ENCODE results near the gene MALL. TPM values are rescaled to one million over a fixed set of nuclear protein-coding genes. Genes with fewer than 3 reads are reported as not detected.
"Not testable (repeated sequence)": the region's sequence is repeated elsewhere in the genome, so short reads cannot be mapped to it uniquely, and the experiment has no call there.

MALL gene
- total RNA-seq, 2 experiments from 2014 or later = not detected

DNA sequence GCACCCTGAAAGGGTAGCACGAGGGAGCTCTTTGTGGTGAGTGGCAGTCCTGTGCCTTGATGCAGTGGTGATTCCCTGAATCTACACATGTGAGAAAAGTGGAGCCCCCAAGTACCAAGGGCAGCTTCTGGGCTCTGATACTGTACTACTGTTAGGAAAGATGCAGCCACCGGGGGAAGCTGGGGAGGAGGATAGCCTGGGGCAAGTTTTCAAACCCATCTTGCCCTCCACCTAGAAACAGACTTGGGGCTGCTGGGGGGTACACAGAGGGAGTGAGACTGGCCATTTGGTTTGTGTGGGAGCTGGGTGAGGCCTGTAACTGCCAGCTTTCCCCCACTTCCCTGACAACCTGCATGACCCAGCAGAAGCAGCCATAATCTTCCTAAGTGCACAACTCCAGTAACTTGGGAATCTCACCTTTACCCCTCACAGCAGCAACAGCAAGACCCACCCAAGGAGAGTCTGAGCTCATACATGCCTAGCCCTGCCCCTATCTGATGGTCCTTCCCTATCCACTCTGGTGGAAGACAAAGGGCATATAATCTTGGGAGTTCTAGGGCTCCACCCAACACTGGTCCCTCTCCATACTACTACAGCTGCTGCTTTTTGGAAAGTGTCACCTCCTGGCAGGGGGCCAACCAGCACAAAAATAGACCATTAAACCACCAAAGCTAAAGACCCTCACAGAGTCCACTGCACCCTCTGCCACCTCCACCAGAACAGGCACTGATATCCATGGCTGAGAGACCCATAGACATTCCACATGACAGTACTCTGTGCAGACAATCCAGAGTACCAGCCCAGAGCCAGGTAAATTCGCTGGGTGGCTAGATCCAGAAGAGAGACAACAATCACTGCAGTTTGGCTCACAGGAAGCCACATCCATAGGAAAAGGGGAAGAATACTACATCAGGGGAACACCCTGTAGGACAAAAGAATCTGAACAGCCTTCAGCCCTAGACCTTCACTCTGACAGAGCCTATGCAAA lies 8.2 kb downstream of the MALL start:
- Mint-ChIP-seq H3K4me1 (peaks cover 3% of the 10 kb centered on the region), H3K27ac (no peak overlapping the region), H3K27me3 (peaks cover 52% of the 10 kb centered on the region), H3K9me3 (no peaks in the 10 kb centered on the region), H3K4me3 (no peak overlapping the region), H3K36me3 (ENCODE audit: low read depth) (no peaks in the 10 kb centered on the region)
- no peak for DNase-seq
- POLR2A ChIA-PET = no interaction called here
- CTCF ChIA-PET = no interaction called here

DNA sequence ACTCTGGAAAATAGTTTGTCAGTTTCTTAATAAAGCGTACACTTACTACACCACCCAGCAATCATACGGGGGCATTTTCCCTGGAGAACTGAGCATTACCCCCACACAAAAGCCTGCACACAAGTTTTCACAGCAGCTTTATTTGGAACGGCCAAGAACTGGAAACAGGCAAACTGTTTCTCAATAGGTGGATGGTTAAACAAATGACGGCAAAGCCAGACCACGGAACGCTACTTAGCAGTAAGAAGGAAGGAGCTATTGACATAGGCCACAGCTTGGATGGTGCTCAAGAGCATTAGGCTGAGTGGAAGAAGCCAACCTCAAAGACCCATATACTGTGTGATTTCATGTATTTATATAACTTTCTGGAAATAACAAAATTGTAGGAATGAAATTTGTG lies 9.0 kb downstream of the MALL start:
- POLR2A ChIA-PET = no interaction called here
- Mint-ChIP-seq H3K4me1 (peaks cover 6% of the 10 kb centered on the region), H3K27ac (no peak overlapping the region), H3K27me3 (peaks cover 44% of the 10 kb centered on the region), H3K36me3 (ENCODE audit: low read depth) (no peaks in the 10 kb centered on the region), H3K4me3 (no peak overlapping the region), H3K9me3 (no peaks in the 10 kb centered on the region)
- no peak for DNase-seq
- CTCF ChIA-PET = no interaction called here

DNA sequence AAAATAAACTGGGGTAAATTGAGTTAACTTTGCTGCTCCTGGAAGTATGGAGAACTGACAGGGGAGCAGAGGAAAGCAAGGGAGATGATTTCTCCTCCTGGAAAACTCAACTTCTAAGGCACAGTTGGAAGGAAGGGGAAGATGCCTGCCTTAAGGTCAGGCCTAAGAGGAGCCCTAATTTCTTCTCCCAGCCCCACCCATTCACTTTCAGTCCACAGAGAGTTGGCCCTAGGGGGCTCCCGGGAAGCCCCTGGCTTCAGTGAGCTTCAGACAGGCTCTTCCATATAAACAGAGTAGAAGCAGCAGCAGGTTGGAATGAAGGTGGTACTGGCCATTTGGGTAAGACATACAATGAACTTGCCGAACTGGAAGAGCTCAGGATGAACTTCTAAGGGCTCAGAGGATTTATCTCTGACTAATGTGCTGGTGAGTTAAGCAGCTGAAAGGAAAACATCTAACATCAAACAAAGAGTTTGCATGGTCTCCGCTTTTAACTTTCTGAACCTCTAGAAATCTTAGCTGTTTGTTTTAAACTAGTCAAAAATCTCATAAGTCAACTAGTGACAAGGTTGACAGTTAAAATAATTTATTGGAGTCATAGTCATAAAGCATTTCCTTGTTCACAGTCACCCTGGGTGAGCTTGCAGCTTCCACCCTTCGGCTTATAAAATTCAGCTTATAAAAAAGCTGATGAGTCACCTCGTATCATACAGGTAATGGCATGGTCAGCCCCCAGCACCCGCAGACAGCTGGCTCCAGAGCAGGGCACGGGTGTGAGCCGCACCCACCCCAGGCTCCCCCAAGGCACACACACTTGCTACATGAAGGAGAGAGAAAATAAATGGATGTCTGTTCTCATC lies 9.8 kb downstream of the MALL start:
- Mint-ChIP-seq H3K27me3 (peaks cover 39% of the 10 kb centered on the region), H3K36me3 (ENCODE audit: low read depth) (no peaks in the 10 kb centered on the region), H3K9me3 (no peaks in the 10 kb centered on the region), H3K4me3 (no peak overlapping the region), H3K27ac (no peak overlapping the region), H3K4me1 (peaks cover 13% of the 10 kb centered on the region)
- POLR2A ChIA-PET = no interaction called here
- DNase-seq = no peak
- CTCF ChIA-PET = interaction anchor here (0.6 kb wide), 1 partner anchor 532 kb away, joined by 3 read pairs; no protein-coding TSS in a partner anchor

DNA sequence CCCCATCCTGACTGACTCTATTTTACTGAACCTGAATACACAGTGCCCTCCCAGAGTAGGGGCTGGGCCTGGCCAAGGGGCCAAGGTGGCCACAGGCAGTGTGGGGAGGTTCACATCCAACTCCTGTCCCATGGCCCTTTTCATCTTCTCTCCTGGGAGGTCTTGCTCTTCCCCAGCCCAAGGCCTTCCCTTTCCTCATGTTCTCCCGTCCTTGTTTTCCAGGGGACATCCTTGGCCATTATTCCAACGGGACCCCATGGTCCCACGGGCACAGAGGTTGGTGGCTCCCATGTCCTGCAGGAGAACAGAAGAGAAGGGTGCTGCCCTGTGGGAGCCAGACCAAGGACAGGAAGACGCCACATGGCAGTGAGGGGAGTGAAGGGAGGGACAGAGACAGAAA lies 10.4 kb downstream of the MALL start:
- DNase-seq = no peak
- H3K4me3 Mint-ChIP-seq = no peak overlapping the region
- peaks cover 13% of the 10 kb centered on the region for H3K4me1 Mint-ChIP-seq
- CTCF ChIA-PET = interaction anchor here (0.6 kb wide), 1 partner anchor 531 kb away, joined by 3 read pairs; no protein-coding TSS in a partner anchor
- no peaks in the 10 kb centered on the region for H3K36me3 Mint-ChIP-seq (ENCODE audit: low read depth)
- no peak overlapping the region for H3K27ac Mint-ChIP-seq
- no peaks in the 10 kb centered on the region for H3K9me3 Mint-ChIP-seq
- POLR2A ChIA-PET = no interaction called here
- peaks cover 34% of the 10 kb centered on the region for H3K27me3 Mint-ChIP-seq

DNA sequence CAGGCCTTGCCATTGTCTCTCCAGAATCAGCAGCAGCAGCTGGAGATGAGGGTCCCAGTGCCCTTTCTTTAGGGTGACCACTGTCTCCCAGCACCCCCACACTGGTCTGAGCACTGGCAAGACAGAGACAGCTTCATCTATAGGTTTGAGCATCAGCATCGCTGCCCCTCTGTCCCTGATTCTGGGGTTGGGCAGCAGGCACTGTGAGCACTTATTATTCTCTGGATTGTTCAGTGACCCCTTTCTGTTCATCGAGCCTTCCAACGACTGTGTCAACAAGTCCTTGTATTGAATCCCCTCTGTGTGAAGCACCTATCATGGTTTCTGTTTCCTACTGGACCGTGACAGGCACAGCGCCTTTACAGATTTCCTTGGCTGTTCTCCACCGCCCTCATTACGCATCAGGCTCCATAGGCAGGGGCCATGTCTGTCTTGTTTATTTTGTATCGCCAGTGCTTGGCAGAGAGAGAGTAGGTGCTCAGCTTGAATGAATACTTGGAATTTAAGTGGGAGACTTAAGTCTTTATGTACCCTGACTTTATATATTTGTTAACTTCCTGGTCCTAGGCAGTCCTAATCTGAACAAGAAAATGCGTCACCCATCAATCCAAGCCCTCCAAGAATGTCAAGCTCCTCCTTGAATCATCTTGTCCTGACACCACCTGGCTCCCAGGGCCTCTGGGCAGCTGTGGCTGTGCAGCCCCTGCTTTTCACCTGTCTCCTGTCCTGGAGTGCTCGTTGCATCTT lies 11.4 kb downstream of the MALL start:
- CTCF ChIA-PET = no interaction called here
- DNase-seq = no peak
- Mint-ChIP-seq H3K27ac (no peak overlapping the region), H3K4me1 (peaks cover 10% of the 10 kb centered on the region), H3K27me3 (peaks cover 27% of the 10 kb centered on the region), H3K36me3 (ENCODE audit: low read depth) (no peaks in the 10 kb centered on the region), H3K9me3 (no peaks in the 10 kb centered on the region), H3K4me3 (no peak overlapping the region)
- POLR2A ChIA-PET = no interaction called here

DNA sequence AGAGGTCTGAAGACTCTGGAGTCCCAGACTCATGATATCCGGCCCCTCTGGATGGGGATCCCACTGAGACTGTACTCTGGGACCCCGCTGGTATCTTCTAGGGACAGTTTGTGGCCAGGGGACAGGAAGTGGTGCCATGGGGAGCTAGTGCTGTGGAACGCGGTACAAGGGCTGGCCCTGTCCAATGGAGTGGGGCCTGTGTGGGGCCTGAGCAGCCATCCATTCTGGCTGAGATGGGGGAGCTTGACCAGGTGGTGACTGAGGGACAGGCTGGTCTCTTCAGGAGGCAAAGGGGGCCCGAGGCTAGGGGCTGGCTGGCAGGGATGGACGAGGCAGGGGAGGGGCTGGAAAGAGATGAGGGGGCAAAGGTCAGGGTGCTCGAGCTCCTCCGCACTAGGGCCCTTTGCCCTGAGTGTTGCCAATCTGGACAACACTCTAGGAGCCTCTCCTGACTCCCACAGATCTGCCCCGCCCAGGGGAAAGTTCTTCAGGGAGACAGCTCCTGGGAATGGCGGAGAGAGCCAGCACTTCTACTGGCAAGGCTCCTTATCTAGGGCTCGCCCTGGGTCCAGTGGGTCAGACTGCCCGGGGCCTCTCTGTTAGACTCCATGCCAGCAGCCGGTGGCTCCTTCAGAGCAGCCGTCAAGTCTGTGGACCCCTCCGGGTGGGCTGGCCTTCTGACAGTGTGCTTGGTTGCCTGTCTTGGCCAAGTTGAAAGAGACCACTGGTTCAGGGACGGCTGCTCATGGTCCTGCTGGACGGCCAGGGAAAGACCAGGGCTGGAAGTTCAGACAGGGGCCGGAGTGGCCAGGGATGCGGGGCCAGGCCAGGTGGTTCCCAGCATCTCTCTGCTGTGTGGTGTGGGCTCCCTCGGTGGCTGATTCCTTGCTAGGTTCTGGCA lies 12.3 kb downstream of the MALL start:
- Mint-ChIP-seq H3K9me3 (no peaks in the 10 kb centered on the region), H3K4me1 (peaks cover 10% of the 10 kb centered on the region), H3K27ac (no peak overlapping the region), H3K27me3 (peaks cover 20% of the 10 kb centered on the region), H3K36me3 (ENCODE audit: low read depth) (no peaks in the 10 kb centered on the region), H3K4me3 (no peak overlapping the region)
- no peak for DNase-seq
- CTCF ChIA-PET = no interaction called here
- POLR2A ChIA-PET = no interaction called here

DNA sequence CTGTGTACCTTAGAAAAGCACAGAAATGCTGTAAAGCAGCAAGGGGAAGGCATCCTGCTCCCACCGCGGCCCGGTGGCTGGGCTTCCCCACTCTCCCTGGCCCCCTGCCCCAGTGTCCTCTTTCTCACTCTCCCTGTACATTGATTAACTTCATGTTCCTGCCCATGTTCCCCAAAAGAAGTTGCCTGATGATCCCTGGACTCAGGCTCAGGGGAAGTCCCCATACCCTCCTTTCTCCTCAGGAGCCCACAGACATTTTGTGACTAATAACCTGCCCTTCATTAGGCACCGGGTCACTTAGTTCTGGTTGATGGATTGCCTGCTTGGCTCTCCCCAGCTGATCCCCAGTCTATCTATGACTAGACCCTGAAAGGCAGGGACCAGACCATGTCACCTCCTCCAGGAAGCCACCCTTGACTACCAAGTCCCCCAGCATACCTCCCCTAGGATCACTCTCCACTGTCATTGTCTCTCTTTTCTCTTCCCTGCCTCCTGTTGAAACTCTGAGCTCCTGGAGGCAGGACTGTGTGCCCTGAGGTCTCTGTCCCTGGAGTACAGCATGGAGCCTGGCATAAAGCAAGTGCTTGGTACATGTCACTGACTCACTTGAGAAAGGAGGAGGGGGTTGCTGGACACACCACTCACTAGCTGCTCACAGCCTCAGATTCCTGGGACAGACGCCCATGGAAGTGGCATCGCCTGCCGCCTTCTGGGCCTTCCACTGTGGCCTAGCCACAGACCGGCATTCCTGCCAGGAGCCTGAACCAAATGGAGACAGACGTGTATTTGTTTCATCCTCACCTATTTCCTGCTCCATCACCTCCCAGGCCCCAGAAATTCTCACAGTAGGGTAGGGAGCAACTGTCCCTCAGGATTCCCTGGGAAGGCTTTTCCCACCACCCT lies 13.5 kb downstream of the MALL start:
- CTCF ChIA-PET = no interaction called here
- H3K4me3 Mint-ChIP-seq = no peak overlapping the region
- no peaks in the 10 kb centered on the region for H3K9me3 Mint-ChIP-seq
- DNase-seq = no peak
- H3K36me3 Mint-ChIP-seq (ENCODE audit: low read depth) = no peaks in the 10 kb centered on the region
- peaks cover 10% of the 10 kb centered on the region for H3K4me1 Mint-ChIP-seq
- H3K27ac Mint-ChIP-seq = no peak overlapping the region
- H3K27me3 Mint-ChIP-seq = peaks cover 9% of the 10 kb centered on the region
- POLR2A ChIA-PET = no interaction called here

DNA sequence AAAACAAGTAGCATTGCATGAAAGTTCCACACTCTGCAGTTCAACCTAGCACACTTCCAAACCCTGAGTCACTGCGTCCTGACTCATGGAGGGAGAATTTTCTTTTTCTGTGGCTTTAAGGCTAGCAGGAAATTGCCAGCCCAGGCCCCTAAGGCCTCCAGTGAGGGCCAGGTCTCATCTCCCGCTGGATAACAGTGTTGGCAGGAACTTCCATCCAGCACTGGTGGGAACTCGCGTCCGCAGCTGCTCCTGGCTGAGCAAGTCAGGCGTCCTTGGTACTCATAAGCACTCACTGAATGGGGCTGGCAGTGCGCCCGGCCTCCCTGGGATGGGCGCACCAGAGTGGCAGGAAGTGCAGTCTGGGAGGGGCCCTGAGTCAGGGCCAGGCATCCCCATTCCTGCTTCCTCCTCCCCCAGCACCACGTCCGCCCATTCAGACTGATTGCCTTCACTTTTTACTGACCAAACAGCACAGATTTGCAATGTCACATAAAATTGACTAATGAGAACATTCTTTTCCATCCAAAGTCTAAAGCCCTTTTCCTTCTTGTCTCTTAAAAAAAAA lies 14.3 kb downstream of the MALL start:
- no peaks in the 10 kb centered on the region for H3K36me3 Mint-ChIP-seq (ENCODE audit: low read depth)
- no peak overlapping the region for H3K4me3 Mint-ChIP-seq

DNA sequence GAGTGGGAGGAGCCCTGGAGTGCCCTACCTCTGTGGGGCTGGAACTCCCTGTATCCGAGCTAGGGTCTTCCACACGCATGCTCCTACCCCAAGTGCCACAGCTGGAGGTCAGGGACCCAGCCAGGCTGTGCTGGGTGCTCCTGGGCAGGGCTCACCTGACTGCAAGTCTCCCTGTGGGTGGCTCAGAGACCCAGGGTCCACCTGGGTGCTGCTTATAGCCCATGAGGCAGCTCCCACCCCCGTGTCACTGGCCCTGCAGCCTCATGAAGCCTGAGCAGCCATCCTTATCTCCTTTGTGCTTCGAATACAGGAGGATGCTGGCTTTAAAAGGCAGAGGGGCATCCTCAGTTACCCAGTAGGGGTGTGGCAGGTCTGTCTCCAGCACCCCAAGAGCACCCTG lies 14.7 kb downstream of the MALL start:
- H3K4me3 Mint-ChIP-seq; H3K9me3 Mint-ChIP-seq; H3K4me1 Mint-ChIP-seq; H3K27ac Mint-ChIP-seq; DNase-seq; H3K27me3 Mint-ChIP-seq; CTCF ChIA-PET; POLR2A ChIA-PET; H3K36me3 Mint-ChIP-seq (ENCODE audit: low read depth): not testable (repeated sequence)

More for the DNA sequence above, 14.3 kb downstream of the MALL start:
- Mint-ChIP-seq H3K27ac (no peak overlapping the region), H3K27me3 (peaks cover 10% of the 10 kb centered on the region), H3K9me3 (no peaks in the 10 kb centered on the region), H3K4me1 (peaks cover 10% of the 10 kb centered on the region)
- ChIA-PET CTCF (no interaction called here), POLR2A (no interaction called here)
- no peak for DNase-seq

DNA sequence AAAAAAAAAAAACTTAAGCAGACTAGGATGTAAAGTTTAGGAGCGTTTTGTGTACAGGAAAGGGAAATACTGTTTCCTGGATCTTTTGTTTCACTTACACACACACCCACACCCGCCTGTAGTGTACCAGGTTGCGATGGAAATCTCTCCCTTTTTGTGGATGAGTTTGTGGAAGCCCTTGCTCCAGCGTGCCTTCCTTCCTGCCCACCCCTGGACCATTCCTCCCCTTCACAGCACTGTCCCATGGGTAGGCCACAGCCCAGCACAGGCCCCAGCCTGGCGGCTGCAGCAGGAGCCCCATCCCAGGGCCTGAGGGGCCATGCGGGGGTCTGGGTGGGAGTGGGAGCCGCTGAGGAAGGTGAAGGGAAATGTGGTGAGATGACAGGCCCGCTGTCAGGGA lies 15.1 kb downstream of the MALL start:
- Mint-ChIP-seq H3K4me3 (no peak overlapping the region), H3K9me3 (no peaks in the 10 kb centered on the region), H3K4me1 (peaks cover 10% of the 10 kb centered on the region), H3K36me3 (ENCODE audit: low read depth) (no peaks in the 10 kb centered on the region), H3K27me3 (peaks cover 6% of the 10 kb centered on the region), H3K27ac (no peak overlapping the region)
- POLR2A ChIA-PET = no interaction called here
- CTCF ChIA-PET = no interaction called here
- no peak for DNase-seq

DNA sequence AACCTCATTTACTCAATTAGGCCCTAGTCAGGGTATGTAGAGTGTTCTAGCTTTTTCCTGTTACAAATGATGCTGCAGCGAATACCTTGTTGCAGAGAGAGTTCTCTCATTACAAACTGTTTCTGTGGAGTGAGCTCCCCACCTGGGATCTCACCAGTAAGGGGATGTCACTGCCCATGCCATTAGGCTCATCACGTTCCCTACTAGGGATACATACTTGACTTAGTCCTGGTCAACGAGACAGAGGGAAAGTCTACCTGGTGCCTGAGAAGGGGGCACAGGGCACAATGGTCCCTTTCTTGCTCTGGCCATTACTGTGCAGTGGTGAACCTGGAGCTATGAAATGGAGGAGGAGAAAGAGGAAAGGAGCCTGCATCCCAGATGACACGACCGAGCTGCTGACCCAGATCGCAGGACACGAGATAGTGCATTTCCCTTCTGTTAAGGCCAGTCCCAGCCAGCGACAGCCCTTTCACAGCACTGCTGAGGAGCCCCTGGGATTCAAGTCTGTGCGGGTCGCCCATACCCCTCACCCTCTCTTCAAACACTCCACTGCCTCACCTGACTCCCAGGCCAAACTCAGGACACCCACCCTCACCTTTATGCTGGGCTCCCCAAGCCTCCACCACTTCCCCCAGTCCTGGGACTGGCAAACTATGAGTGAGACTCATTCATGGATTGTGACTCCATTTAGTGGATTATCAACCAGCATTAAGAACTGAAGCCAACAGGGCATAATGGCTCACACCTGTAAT lies 16.0 kb downstream of the MALL start:
- no peak for DNase-seq
- ChIA-PET CTCF (no interaction called here), POLR2A (no interaction called here)
- H3K9me3 Mint-ChIP-seq = no peaks in the 10 kb centered on the region
- peaks cover 3% of the 10 kb centered on the region for H3K27me3 Mint-ChIP-seq
- no peaks in the 10 kb centered on the region for H3K36me3 Mint-ChIP-seq (ENCODE audit: low read depth)
- peaks cover 10% of the 10 kb centered on the region for H3K4me1 Mint-ChIP-seq
- no peak overlapping the region for H3K27ac Mint-ChIP-seq
- no peak overlapping the region for H3K4me3 Mint-ChIP-seq

All from activated CD4-positive, alpha-beta memory T cell treated with anti-CD3 and anti-CD28 coated beads, Interleukin-2, amount 10 ng/mL, durations not matched to agents 7 days and 5 days (primary cell).